ENCODE measurements around the gene ZFP57. TPM values are rescaled to one million over a fixed set of nuclear protein-coding genes. Genes with fewer than 3 reads are reported as not detected.
A peak's percentile ranks its signal among the peaks of the same experiment; 100 is the strongest.

Gene ZFP57
- total and polyA plus RNA-seq, 2 of the 13 experiments (the other 11 are each of a cell fraction or from before 2014, with no cell fraction given): not detected

GRCh38 chr6:29653452-29654038 is 27.4 kb downstream of the ZFP57 start:
- Histone ChIP-seq H3K4me2 (ENCODE audit: low read depth, low read length) (no peak overlapping the region), H3K36me3 (replicated peaks in 1 of 2; ENCODE audit: control insufficient read depth in 1 of 2, insufficient read depth in 2 of 2, low read length in 2 of 2) (no peaks in the 10 kb centered on the region), H3K79me2 (ENCODE audit: insufficient read depth, low read length) (no peaks in the 10 kb centered on the region), H3K27ac (ENCODE audit: extremely low read length, insufficient read depth, low read length) (no peak overlapping the region), H3K9me3 (ENCODE audit: low read length) (no peaks in the 10 kb centered on the region), H3K4me1 (ENCODE audit: insufficient read depth, low read length) (peaks cover 6% of the 10 kb centered on the region; the same call in 1 of the 2 replicates), H2AFZ (ENCODE audit: low read length) (no peak overlapping the region), H3K4me3 (replicated peaks in 1 of 3; ENCODE audit: insufficient read depth in 1 of 3, low read depth in 2 of 3, low read length in 3 of 3) (no peak overlapping the region), H3K27me3 (ENCODE audit: control insufficient read depth in 1 of 2, insufficient read depth in 2 of 2, low read length in 2 of 2) (peaks cover 0 to 16% of the 10 kb centered on the region in 2 experiments; a peak in 1 of 5 replicates), H3K9ac (ENCODE audit: insufficient read depth, low read depth, low read length) (no peak overlapping the region), H4K20me1 (ENCODE audit: insufficient read depth, low read length) (no peaks in the 10 kb centered on the region)
- FAIRE-seq (peak; percentile 56), DNase-seq (ENCODE audit: low spot score) (peak; percentile 69), ATAC-seq (no peak; the same call in 2 of the 3 replicates)
- ChIA-PET CTCF (ENCODE audit: low intra/inter-chr PET ratio, low total read pairs) (no interaction called here), POLR2A (no interaction called here)
- in situ Hi-C loops (cut with HindIII; ENCODE audit: extremely low pct_ligation_motif_present, low pct_unique_long_range_greater_than_20kb): no loop called here
- TF ChIP-seq CREBL2 (CRISPR knock-in tag; IDR thresholded peaks at IDR 0.05; ENCODE audit: borderline replicate concordance): no peak
- no peak for TF ChIP-seq ZNF33B (CRISPR knock-in tag; IDR thresholded peaks at IDR 0.05)
- TF ChIP-seq RFXAP (CRISPR knock-in tag; IDR thresholded peaks at IDR 0.05; ENCODE audit: borderline replicate concordance): peak; percentile 40; the same call in 1 of the 2 replicates
- TF ChIP-seq ZNF644 (CRISPR knock-in tag; IDR thresholded peaks at IDR 0.05; ENCODE audit: low read depth): no peak
- TF ChIP-seq ZNF503 (CRISPR knock-in tag; IDR thresholded peaks at IDR 0.05): no peak
- no peak for TF ChIP-seq ZNF251 (CRISPR knock-in tag; IDR thresholded peaks at IDR 0.05)
- TF ChIP-seq ZFYVE20 (CRISPR knock-in tag; IDR thresholded peaks at IDR 0.05; ENCODE audit: borderline replicate concordance, low read depth): no peak
- no peak for TF ChIP-seq ZBTB38 (CRISPR knock-in tag; IDR thresholded peaks at IDR 0.05)
- TF ChIP-seq, protein P1, sequence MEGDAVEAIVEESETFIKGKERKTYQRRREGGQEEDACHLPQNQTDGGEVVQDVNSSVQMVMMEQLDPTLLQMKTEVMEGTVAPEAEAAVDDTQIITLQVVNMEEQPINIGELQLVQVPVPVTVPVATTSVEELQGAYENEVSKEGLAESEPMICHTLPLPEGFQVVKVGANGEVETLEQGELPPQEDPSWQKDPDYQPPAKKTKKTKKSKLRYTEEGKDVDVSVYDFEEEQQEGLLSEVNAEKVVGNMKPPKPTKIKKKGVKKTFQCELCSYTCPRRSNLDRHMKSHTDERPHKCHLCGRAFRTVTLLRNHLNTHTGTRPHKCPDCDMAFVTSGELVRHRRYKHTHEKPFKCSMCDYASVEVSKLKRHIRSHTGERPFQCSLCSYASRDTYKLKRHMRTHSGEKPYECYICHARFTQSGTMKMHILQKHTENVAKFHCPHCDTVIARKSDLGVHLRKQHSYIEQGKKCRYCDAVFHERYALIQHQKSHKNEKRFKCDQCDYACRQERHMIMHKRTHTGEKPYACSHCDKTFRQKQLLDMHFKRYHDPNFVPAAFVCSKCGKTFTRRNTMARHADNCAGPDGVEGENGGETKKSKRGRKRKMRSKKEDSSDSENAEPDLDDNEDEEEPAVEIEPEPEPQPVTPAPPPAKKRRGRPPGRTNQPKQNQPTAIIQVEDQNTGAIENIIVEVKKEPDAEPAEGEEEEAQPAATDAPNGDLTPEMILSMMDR (CRISPR knock-in tag; IDR thresholded peaks at IDR 0.05): peak; percentile 66
- no peak for TF ChIP-seq KDM4B (CRISPR knock-in tag; IDR thresholded peaks at IDR 0.05)
- no peak for TF ChIP-seq PCBP1 (IDR thresholded peaks at IDR 0.05; ENCODE audit: borderline replicate concordance, low read depth, low read length)
- no peak for TF ChIP-seq ELF4 (CRISPR knock-in tag; IDR thresholded peaks at IDR 0.05; ENCODE audit: borderline replicate concordance)
- no TSS peak for BruUV-seq (replicated peaks)
- 9% methylated on average over 8 of the region's 8 CpGs for WGBS (ENCODE audit: low lambda C conversion rate)
- intact Hi-C loops (cut with micrococcal nuclease; ENCODE audit: unreplicated experiment): loop anchor here (5.0 kb wide), 2 partner anchors 34 to 184 kb away; no protein-coding TSS in a partner anchor
